Natural killer cell treated with Interleukin-12 subunit alpha and Interleukin-12 subunit beta and Interleukin-15 and Interleukin-18, amount 100 ng/mL, for 72 hours (primary cell): ENCODE results near the gene PAPPA. TPM values are rescaled to one million over a fixed set of nuclear protein-coding genes. Genes with fewer than 3 reads are reported as not detected.

Experiments used
- ATAC-seq, 2 donors: fragments of 150-1000 bp; cut with Tn5 transposase in 1 of 2; sonication (Bioruptor Pico), chemical (Tn5 transposase) in 1 of 2; 2 replicates each; pipeline ENCODE4 v1.10.0; 2021
- DNase-seq: peaks from one replicate; pipeline ENCODE4 v3.0.0; 2022; ENCODE audit warnings: low spot score
- H3K27ac Mint-ChIP-seq, 2 donors: 1 replicate in 1 of 2; 2 replicates in 1 of 2; pipeline ENCODE4 v1.8.0; 2022; ENCODE audit warnings: mixed read lengths in 2 of 2, mild to moderate bottlenecking in 1 of 2, moderate library complexity in 1 of 2
- H3K27me3 Mint-ChIP-seq, 2 donors: 1 replicate in 1 of 2; 2 replicates in 1 of 2; pipeline ENCODE4 v1.8.0; 2022; ENCODE audit warnings: mixed read lengths in 2 of 2
- H3K36me3 Mint-ChIP-seq: one replicate; pipeline ENCODE4 v1.8.0; 2022; ENCODE audit warnings: mixed read lengths
- H3K4me1 Mint-ChIP-seq, 2 donors: 1 replicate in 1 of 2; 2 replicates in 1 of 2; pipeline ENCODE4 v1.8.0; 2022; ENCODE audit warnings: low read depth in 2 of 2, mixed read lengths in 2 of 2, mild to moderate bottlenecking in 1 of 2
- H3K4me3 Mint-ChIP-seq: one replicate; pipeline ENCODE4 v1.8.0; 2022; ENCODE audit warnings: mixed read lengths
- H3K9me3 Mint-ChIP-seq: 2 replicates; pipeline ENCODE4 v1.8.0; 2022; ENCODE audit warnings: mixed read lengths
- total RNA-seq, 2 donors: library from RNA; stranded (reverse); gene quantifications; one replicate each; pipeline ENCODE4 v1.2.3, GENCODE V29; 2022

The PAPPA gene
- total RNA-seq, 2 donors from 2014 or later: not detected

GRCh38 chr9:116181853-116182610 lies 28.4 kb downstream of the PAPPA start:
- ATAC-seq (no peak), DNase-seq (no peak)
- no peaks in the 10 kb centered on the region for H3K4me1 Mint-ChIP-seq
- peaks cover 5% of the 10 kb centered on the region for H3K9me3 Mint-ChIP-seq
- no peaks in the 10 kb centered on the region for H3K36me3 Mint-ChIP-seq
- H3K27me3 Mint-ChIP-seq: no peaks in the 10 kb centered on the region
- no peak overlapping the region for H3K27ac Mint-ChIP-seq
- no peak overlapping the region for H3K4me3 Mint-ChIP-seq

GRCh38 chr9:116182876-116183275 lies 29.3 kb downstream of the PAPPA start:
- Mint-ChIP-seq H3K27me3 (no peaks in the 10 kb centered on the region), H3K4me3 (no peak overlapping the region), H3K9me3 (peaks cover 3% of the 10 kb centered on the region), H3K4me1 (no peaks in the 10 kb centered on the region), H3K27ac (no peak overlapping the region), H3K36me3 (no peaks in the 10 kb centered on the region)
- DNase-seq (no peak), ATAC-seq (no peak)

GRCh38 chr9:116187570-116188170 lies 34.1 kb downstream of the PAPPA start:
- no peaks in the 10 kb centered on the region for H3K4me1 Mint-ChIP-seq
- DNase-seq (no peak), ATAC-seq (no peak)
- no peak overlapping the region for H3K4me3 Mint-ChIP-seq
- H3K36me3 Mint-ChIP-seq: no peaks in the 10 kb centered on the region
- peaks cover 6% of the 10 kb centered on the region for H3K9me3 Mint-ChIP-seq
- no peak overlapping the region for H3K27ac Mint-ChIP-seq
- no peaks in the 10 kb centered on the region for H3K27me3 Mint-ChIP-seq

- Mint-ChIP-seq H3K4me1 (no peaks in the 10 kb centered on the region), H3K36me3 (no peaks in the 10 kb centered on the region), H3K27ac (no peak overlapping the region), H3K4me3 (no peak overlapping the region), H3K9me3 (peaks cover 6% of the 10 kb centered on the region), H3K27me3 (no peaks in the 10 kb centered on the region)
- no peak for DNase-seq
- ATAC-seq: no peak
Measured at GRCh38 chr9:116189683-116190082, 36.1 kb downstream of the PAPPA start.

- H3K36me3 Mint-ChIP-seq: no peaks in the 10 kb centered on the region
- no peaks in the 10 kb centered on the region for H3K4me1 Mint-ChIP-seq
- no peaks in the 10 kb centered on the region for H3K27me3 Mint-ChIP-seq
- DNase-seq (no peak), ATAC-seq (no peak)
- no peak overlapping the region for H3K27ac Mint-ChIP-seq
- H3K4me3 Mint-ChIP-seq: no peak overlapping the region
- H3K9me3 Mint-ChIP-seq: peaks cover 6% of the 10 kb centered on the region
Measured at GRCh38 chr9:116190637-116191396, 37.2 kb downstream of the PAPPA start.

- Mint-ChIP-seq H3K9me3 (peaks cover 5% of the 10 kb centered on the region), H3K27me3 (no peaks in the 10 kb centered on the region), H3K36me3 (no peaks in the 10 kb centered on the region), H3K27ac (no peak overlapping the region), H3K4me1 (no peaks in the 10 kb centered on the region), H3K4me3 (no peak overlapping the region)
- ATAC-seq (no peak), DNase-seq (no peak)
Measured at GRCh38 chr9:116191576-116192415, 38.2 kb downstream of the PAPPA start.

GRCh38 chr9:116193636-116194035 lies 40.0 kb downstream of the PAPPA start:
- Mint-ChIP-seq H3K4me1 (no peaks in the 10 kb centered on the region), H3K27me3 (no peaks in the 10 kb centered on the region), H3K4me3 (no peak overlapping the region), H3K9me3 (peaks cover 8% of the 10 kb centered on the region), H3K36me3 (no peaks in the 10 kb centered on the region), H3K27ac (no peak overlapping the region)
- DNase-seq: no peak
- no peak for ATAC-seq

GRCh38 chr9:116196806-116197205 lies 43.2 kb downstream of the PAPPA start:
- ATAC-seq (no peak), DNase-seq (no peak)
- no peaks in the 10 kb centered on the region for H3K4me1 Mint-ChIP-seq
- no peak overlapping the region for H3K27ac Mint-ChIP-seq
- no peak overlapping the region for H3K4me3 Mint-ChIP-seq
- no peaks in the 10 kb centered on the region for H3K36me3 Mint-ChIP-seq
- no peaks in the 10 kb centered on the region for H3K27me3 Mint-ChIP-seq
- H3K9me3 Mint-ChIP-seq: peaks cover 15% of the 10 kb centered on the region

GRCh38 chr9:116198344-116198743 lies 44.8 kb downstream of the PAPPA start:
- DNase-seq (no peak), ATAC-seq (no peak)
- no peak overlapping the region for H3K4me3 Mint-ChIP-seq
- H3K4me1 Mint-ChIP-seq: no peaks in the 10 kb centered on the region
- H3K27ac Mint-ChIP-seq: no peak overlapping the region
- H3K27me3 Mint-ChIP-seq: no peaks in the 10 kb centered on the region
- H3K9me3 Mint-ChIP-seq: peaks cover 15% of the 10 kb centered on the region
- no peaks in the 10 kb centered on the region for H3K36me3 Mint-ChIP-seq

GRCh38 chr9:116202219-116202912 lies 48.8 kb downstream of the PAPPA start:
- Mint-ChIP-seq H3K36me3 (no peaks in the 10 kb centered on the region), H3K9me3 (peaks cover 21% of the 10 kb centered on the region), H3K4me3 (no peak overlapping the region), H3K4me1 (no peaks in the 10 kb centered on the region), H3K27me3 (no peaks in the 10 kb centered on the region), H3K27ac (no peak overlapping the region)
- DNase-seq: no peak
- ATAC-seq: no peak

- no peak overlapping the region for H3K4me3 Mint-ChIP-seq
Measured at GRCh38 chr9:116204252-116204882, 50.8 kb downstream of the PAPPA start.

GRCh38 chr9:116207371-116208111 lies 54.0 kb downstream of the PAPPA start:
- no peaks in the 10 kb centered on the region for H3K4me1 Mint-ChIP-seq
- H3K36me3 Mint-ChIP-seq: no peaks in the 10 kb centered on the region
- no peak for ATAC-seq
- H3K27me3 Mint-ChIP-seq: no peaks in the 10 kb centered on the region
- H3K27ac Mint-ChIP-seq: no peak overlapping the region
- peaks cover 13% of the 10 kb centered on the region for H3K9me3 Mint-ChIP-seq
- DNase-seq: no peak
- H3K4me3 Mint-ChIP-seq: no peak overlapping the region

More at GRCh38 chr9:116204252-116204882, 50.8 kb downstream of the PAPPA start:
- H3K4me1 Mint-ChIP-seq: no peaks in the 10 kb centered on the region
- H3K36me3 Mint-ChIP-seq: no peaks in the 10 kb centered on the region
- ATAC-seq (no peak), DNase-seq (no peak)
- H3K9me3 Mint-ChIP-seq: peaks cover 15% of the 10 kb centered on the region
- no peaks in the 10 kb centered on the region for H3K27me3 Mint-ChIP-seq
- no peak overlapping the region for H3K27ac Mint-ChIP-seq
